PFSK-1 (cell line): ENCODE results near the gene LONP2.
A peak's percentile ranks its signal among the peaks of the same experiment; 100 is the strongest.

Experiments
- FOXP2 ChIP-seq: optimal IDR thresholded peaks from 2 replicates; pipeline ENCODE3; 2011; ENCODE audit warnings: borderline replicate concordance, control low read depth, inconsistent platforms; ENCODE audit not compliant: insufficient read depth; ENCODE audit errors: extremely low read length, extremely low read depth
- POLR2AphosphoS5 ChIP-seq: IDR thresholded peaks from 2 replicates; pipeline ENCODE4 v1.6.1; 2012; ENCODE audit warnings: low read depth, mild to moderate bottlenecking, control low read depth, low read length, moderate library complexity
- SIN3A ChIP-seq: IDR thresholded peaks from 2 replicates; pipeline ENCODE4 v1.6.1; 2012; ENCODE audit warnings: mild to moderate bottlenecking, low read length, moderate library complexity, borderline replicate concordance; ENCODE audit not compliant: insufficient read depth
- TAF1 ChIP-seq: IDR thresholded peaks from 2 replicates; pipeline ENCODE4 v1.6.1; 2012; ENCODE audit warnings: low read length, control low read depth, borderline replicate concordance; ENCODE audit not compliant: insufficient read depth
- TF ChIP-seq, protein P1 (sequence below), 2 experiments: IDR thresholded peaks; 2 replicates each; pipeline versions ENCODE4 v1.6.1 to v1.8.0; 2011 to 2012; ENCODE audit warnings: low read depth in 2 of 2, low read length in 2 of 2, control low read depth in 1 of 2, inconsistent platforms in 1 of 2, mild to moderate bottlenecking in 1 of 2, moderate library complexity in 1 of 2; ENCODE audit not compliant: insufficient read depth in 1 of 2

The LONP2 gene

DNA sequence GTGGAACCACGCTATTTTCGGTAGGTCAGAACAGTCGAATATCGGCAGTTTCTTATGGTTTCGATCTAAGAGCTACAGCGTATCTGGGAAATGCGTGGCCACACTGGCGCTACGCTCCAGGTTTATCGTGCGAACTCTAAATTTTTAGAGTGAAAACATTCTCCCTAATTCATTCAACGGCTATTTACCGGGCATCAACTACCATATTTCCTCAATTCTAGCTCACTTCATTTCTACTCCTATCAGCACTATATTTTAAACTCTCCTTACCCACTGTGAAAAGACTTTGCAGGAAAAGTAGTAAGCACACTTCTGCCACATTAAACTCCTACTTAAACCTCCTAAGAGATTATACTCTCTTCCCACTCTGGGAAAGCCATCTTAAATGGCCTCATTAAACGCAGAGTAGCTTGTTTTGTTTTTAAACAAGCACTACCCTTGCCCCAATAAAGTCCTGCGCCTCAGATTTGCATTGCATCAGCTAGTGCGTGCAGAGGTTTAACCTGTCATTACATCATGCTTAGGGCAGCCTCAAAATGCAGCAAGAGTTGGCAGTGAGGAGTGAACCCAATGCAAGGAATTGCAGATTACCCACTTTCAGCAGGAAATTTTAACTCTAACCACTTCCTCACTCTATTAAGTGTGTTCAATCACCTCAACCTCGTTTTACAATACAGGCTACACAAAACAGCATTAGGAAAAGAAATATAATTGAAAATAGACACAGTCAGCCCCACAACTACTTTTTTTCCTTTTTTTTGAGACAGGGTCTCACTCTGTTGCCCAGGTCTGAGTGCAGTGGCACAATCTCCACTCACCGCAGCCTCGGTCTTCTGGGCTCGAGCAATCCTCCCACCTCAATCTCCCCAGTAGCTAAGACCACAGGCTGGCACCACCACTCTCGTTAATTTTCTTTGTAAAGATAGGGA is 122.3 kb downstream of the LONP2 start:
- 0 out of 2 replicates have a peak, but pooled peaks have one; percentile 7 for TF ChIP-seq POLR2AphosphoS5
- no peak for TF ChIP-seq FOXP2
- TF ChIP-seq TAF1 = no peak
- TF ChIP-seq SIN3A = no peak; the same call in 1 of the 2 replicates
- TF ChIP-seq, protein P1, sequence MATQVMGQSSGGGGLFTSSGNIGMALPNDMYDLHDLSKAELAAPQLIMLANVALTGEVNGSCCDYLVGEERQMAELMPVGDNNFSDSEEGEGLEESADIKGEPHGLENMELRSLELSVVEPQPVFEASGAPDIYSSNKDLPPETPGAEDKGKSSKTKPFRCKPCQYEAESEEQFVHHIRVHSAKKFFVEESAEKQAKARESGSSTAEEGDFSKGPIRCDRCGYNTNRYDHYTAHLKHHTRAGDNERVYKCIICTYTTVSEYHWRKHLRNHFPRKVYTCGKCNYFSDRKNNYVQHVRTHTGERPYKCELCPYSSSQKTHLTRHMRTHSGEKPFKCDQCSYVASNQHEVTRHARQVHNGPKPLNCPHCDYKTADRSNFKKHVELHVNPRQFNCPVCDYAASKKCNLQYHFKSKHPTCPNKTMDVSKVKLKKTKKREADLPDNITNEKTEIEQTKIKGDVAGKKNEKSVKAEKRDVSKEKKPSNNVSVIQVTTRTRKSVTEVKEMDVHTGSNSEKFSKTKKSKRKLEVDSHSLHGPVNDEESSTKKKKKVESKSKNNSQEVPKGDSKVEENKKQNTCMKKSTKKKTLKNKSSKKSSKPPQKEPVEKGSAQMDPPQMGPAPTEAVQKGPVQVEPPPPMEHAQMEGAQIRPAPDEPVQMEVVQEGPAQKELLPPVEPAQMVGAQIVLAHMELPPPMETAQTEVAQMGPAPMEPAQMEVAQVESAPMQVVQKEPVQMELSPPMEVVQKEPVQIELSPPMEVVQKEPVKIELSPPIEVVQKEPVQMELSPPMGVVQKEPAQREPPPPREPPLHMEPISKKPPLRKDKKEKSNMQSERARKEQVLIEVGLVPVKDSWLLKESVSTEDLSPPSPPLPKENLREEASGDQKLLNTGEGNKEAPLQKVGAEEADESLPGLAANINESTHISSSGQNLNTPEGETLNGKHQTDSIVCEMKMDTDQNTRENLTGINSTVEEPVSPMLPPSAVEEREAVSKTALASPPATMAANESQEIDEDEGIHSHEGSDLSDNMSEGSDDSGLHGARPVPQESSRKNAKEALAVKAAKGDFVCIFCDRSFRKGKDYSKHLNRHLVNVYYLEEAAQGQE (IDR thresholded peaks at IDR 0.05; ENCODE audit: insufficient read depth in 1 of 2, low read depth in 2 of 2, low read length in 2 of 2) = no peak

DNA sequence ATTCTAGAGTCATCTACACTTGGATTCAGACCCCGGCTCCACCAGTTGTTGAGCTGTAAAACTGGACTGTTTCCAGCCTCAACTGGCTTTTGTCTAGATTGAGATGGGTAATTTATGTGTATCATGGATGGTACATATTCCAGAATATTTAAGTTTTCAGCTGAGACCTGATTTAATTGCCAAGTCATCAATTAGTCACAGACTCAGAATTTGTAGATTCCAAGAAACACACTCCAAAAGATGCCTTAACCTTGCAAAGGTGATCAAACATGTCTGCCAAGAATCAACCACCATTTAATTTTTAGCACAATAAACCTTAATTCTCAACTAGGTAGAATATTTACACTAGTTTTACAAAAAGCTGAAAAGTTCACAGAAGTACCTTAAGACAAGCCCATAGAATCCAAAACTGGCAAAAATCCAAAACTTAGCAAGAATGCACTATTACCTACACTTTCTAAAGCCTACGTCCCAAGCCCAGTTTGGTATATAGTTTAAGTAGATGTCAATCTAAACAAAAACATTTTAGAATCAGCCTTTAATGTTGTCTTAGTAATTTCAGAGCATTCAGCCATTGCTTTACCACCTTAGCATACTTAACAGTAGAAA is 123.4 kb downstream of the LONP2 start:
- TF ChIP-seq, protein P1 (IDR thresholded peaks at IDR 0.05; ENCODE audit: insufficient read depth in 1 of 2, low read depth in 2 of 2, low read length in 2 of 2) = no peak
- TF ChIP-seq TAF1 (no peak), SIN3A (no peak), POLR2AphosphoS5 (no peak), FOXP2 (no peak)

DNA sequence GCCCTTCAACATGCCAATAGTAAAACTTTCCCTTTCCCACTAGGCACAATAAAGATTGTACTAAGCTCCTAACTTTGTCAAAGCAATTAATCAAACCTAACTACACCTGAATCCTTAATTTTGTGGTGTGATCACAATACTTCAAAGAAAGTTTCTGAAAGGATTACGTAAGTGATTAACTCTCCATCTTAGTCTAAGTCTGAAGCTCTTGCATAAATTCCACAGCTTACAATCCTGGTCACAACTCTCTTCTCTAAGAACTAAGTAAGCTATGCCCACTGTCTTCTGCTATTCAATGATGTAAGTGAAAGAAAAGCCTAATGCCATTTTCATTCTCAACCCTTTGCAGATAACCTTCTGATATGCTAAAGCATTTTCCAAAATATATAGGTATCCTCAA is 125.7 kb downstream of the LONP2 start:
- TF ChIP-seq SIN3A = no peak
- TF ChIP-seq TAF1 = no peak
- no peak for TF ChIP-seq FOXP2
- TF ChIP-seq POLR2AphosphoS5 = no peak
- TF ChIP-seq, protein P1 (IDR thresholded peaks at IDR 0.05; ENCODE audit: insufficient read depth in 1 of 2, low read depth in 2 of 2, low read length in 2 of 2) = no peak

DNA sequence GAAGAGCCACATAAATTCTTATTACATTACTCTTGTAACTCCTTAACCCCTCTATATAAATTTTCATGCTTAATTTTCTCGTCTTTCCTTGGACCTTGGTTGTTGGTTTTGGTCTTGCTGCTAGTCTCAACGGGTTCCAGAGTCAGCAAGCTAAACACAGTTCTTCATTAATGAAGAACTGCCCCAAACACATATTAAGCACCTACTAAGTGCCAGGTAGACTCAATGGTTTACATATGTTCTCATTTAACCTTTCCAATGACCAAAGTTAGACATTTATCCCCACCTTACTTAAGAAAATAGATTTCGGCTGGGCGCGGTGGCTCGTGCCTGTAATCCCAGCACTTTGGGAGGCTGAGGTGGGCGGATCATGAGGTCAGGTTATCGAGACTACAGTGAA is 126.1 kb downstream of the LONP2 start:
- TF ChIP-seq POLR2AphosphoS5 = no peak
- no peak for TF ChIP-seq TAF1
- no peak for TF ChIP-seq SIN3A
- TF ChIP-seq FOXP2 = no peak
- TF ChIP-seq, protein P1 (IDR thresholded peaks at IDR 0.05; ENCODE audit: insufficient read depth in 1 of 2, low read depth in 2 of 2, low read length in 2 of 2) = no peak
